Astrocyte of the hippocampus (primary cell): ENCODE data around the gene THSD7B.
"Not testable (repeated sequence)": the region's sequence is repeated elsewhere in the genome, so short reads cannot be mapped to it uniquely, and the experiment has no call there.

Source experiments
- DNase-seq: peaks from one replicate; pipeline ENCODE4 v3.0.0; 2011; ENCODE audit warnings: low read depth, low spot score

THSD7B gene

GRCh38 chr2:137036619-137037018 lies 271.3 kb downstream of the THSD7B start:
- no peak for DNase-seq

GRCh38 chr2:137039482-137040152 lies 274.3 kb downstream of the THSD7B start:
- DNase-seq: no peak

GRCh38 chr2:137047369-137047768 lies 282.0 kb downstream of the THSD7B start:
- no peak for DNase-seq

- no peak for DNase-seq
Measured at GRCh38 chr2:137048455-137048854, 283.1 kb downstream of the THSD7B start.

GRCh38 chr2:137049518-137049917 lies 284.2 kb downstream of the THSD7B start:
- DNase-seq: no peak

- DNase-seq: peak; percentile 8
Measured at GRCh38 chr2:137050949-137051348, 285.6 kb downstream of the THSD7B start.

GRCh38 chr2:137051778-137052398 lies 286.5 kb downstream of the THSD7B start:
- no peak for DNase-seq

GRCh38 chr2:137056704-137057103 lies 291.4 kb downstream of the THSD7B start:
- DNase-seq: no peak

GRCh38 chr2:137076111-137076765 lies 310.9 kb downstream of the THSD7B start:
- DNase-seq: not testable (repeated sequence)

- no peak for DNase-seq
Measured at GRCh38 chr2:137091704-137092103, 326.4 kb downstream of the THSD7B start.

GRCh38 chr2:137093116-137093515 lies 327.8 kb downstream of the THSD7B start:
- DNase-seq: no peak

GRCh38 chr2:137096187-137096586 lies 330.8 kb downstream of the THSD7B start:
- DNase-seq: no peak

- DNase-seq: no peak
Measured at GRCh38 chr2:137096693-137097092, 331.3 kb downstream of the THSD7B start.

GRCh38 chr2:137101814-137102213 lies 336.5 kb downstream of the THSD7B start:
- DNase-seq: not testable (repeated sequence)

- no peak for DNase-seq
Measured at GRCh38 chr2:137107904-137108303, 342.6 kb downstream of the THSD7B start.

GRCh38 chr2:137111896-137112295 lies 346.6 kb downstream of the THSD7B start:
- DNase-seq: no peak

- no peak for DNase-seq
Measured at GRCh38 chr2:137115081-137115794, 349.9 kb downstream of the THSD7B start.

GRCh38 chr2:137115795-137116089 lies 350.4 kb downstream of the THSD7B start:
- DNase-seq: no peak

GRCh38 chr2:137117385-137117784 lies 352.0 kb downstream of the THSD7B start:
- DNase-seq: no peak

- DNase-seq: no peak
Measured at GRCh38 chr2:137118140-137118539, 352.8 kb downstream of the THSD7B start.

- peak; percentile 62 for DNase-seq
Measured at GRCh38 chr2:137123226-137123625, 357.9 kb downstream of the THSD7B start.

- no peak for DNase-seq
Measured at GRCh38 chr2:137133225-137133624, 367.9 kb downstream of the THSD7B start.
